ENCODE data around the gene TWSG1.
A peak's percentile ranks its signal among the peaks of the same experiment; 100 is the strongest.

Gene TWSG1

GRCh38 chr18:9323750-9324445 is 10.7 kb upstream of the TWSG1 start:
- no peaks in the 10 kb centered on the region for H3K4me1 Mint-ChIP-seq (ENCODE audit: low read depth)
- peaks cover 8% of the 10 kb centered on the region for H3K9me3 Mint-ChIP-seq
- peaks cover 17% of the 10 kb centered on the region for H3K27me3 Mint-ChIP-seq
- no peak overlapping the region for H3K27ac Mint-ChIP-seq
- no peak overlapping the region for H3K4me3 Mint-ChIP-seq
- peaks cover 7% of the 10 kb centered on the region for H3K36me3 Mint-ChIP-seq (ENCODE audit: low read depth)

- Mint-ChIP-seq H3K9me3 (peaks cover 4% of the 10 kb centered on the region), H3K4me3 (no peak overlapping the region), H3K27me3 (peaks cover 18% of the 10 kb centered on the region), H3K36me3 (ENCODE audit: low read depth) (peaks cover 4% of the 10 kb centered on the region), H3K27ac (no peak overlapping the region), H3K4me1 (ENCODE audit: low read depth) (no peaks in the 10 kb centered on the region)
Measured at GRCh38 chr18:9325716-9326115, 8.9 kb upstream of the TWSG1 start.

DNA sequence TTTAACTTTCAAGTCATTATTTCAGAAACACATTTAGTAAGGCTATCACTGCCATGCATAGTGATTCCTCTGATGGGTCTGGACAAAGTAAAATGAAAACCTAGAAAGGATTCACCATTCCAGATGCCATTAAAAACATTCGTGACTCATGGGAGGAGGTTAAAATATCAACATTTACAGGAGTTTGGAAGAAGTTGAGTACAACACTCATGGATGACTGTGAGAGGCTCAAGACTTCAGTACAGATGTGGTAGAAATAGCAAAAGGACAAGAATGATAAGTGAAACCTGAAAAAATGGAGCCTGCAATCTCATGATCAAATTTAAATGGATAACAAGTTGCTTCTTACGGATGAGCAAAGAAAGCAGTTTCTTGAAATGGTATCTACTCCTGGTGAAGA is 5.8 kb upstream of the TWSG1 start:
- peaks cover 3% of the 10 kb centered on the region for H3K9me3 Mint-ChIP-seq
- H3K4me1 Mint-ChIP-seq (ENCODE audit: low read depth) = peaks cover 1% of the 10 kb centered on the region
- H3K36me3 Mint-ChIP-seq (ENCODE audit: low read depth) = no peaks in the 10 kb centered on the region
- H3K27ac Mint-ChIP-seq = no peak overlapping the region
- peaks cover 12% of the 10 kb centered on the region for H3K27me3 Mint-ChIP-seq
- no peak overlapping the region for H3K4me3 Mint-ChIP-seq

DNA sequence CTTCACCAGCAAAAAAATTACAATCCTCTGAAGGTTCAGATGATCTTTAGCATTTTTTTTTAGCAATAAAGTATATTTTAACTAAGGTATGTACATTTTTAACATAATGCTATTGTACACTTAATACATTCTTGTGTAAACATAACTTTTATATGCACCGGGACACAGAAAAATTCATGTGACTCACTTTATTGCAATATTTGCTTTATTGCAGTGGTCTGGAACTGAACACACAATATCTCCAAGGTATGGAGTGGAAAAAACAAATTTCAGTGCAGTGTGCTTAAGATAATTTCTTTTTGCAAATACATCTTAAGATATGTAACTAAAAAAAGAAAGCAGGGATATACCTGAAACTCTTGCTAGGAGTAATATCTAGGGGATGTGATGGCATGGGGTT is 5.1 kb upstream of the TWSG1 start:
- Mint-ChIP-seq H3K27me3 (peaks cover 16% of the 10 kb centered on the region), H3K36me3 (ENCODE audit: low read depth) (no peaks in the 10 kb centered on the region), H3K4me3 (no peak overlapping the region), H3K9me3 (peaks cover 3% of the 10 kb centered on the region), H3K27ac (no peak overlapping the region), H3K4me1 (ENCODE audit: low read depth) (peaks cover 5% of the 10 kb centered on the region)

DNA sequence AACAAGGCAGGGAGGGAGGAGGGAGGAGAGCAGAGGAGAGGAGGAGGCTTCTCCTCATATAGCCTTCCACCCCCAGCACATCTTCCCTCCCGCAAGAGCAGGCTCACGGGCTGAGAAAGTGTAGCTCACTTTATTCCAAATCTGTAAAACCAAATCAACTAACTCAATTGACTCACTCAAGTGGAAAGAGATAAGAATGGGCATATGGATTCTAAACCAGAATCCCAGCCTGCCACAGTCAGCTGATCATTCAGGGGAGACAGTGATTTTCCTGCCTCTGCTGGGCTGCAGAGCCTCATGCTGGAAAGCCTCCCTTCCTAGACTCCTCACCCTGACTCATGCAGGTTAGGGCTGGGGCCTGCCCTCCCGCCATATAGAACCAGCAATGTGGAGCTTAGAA is 4.2 kb upstream of the TWSG1 start:
- Mint-ChIP-seq H3K36me3 (ENCODE audit: low read depth) (no peaks in the 10 kb centered on the region), H3K27ac (no peak overlapping the region), H3K27me3 (peaks cover 16% of the 10 kb centered on the region), H3K4me3 (no peak overlapping the region), H3K4me1 (ENCODE audit: low read depth) (peaks cover 8% of the 10 kb centered on the region), H3K9me3 (peaks cover 3% of the 10 kb centered on the region)

- peaks cover 15% of the 10 kb centered on the region for H3K27me3 Mint-ChIP-seq
- peak overlapping the region; percentile 55 for H3K27ac Mint-ChIP-seq
- H3K4me3 Mint-ChIP-seq = peak overlapping the region; percentile 86
- peaks cover 3% of the 10 kb centered on the region for H3K9me3 Mint-ChIP-seq
- peaks cover 29% of the 10 kb centered on the region for H3K4me1 Mint-ChIP-seq (ENCODE audit: low read depth)
- H3K36me3 Mint-ChIP-seq (ENCODE audit: low read depth) = peaks cover 9% of the 10 kb centered on the region
Measured at GRCh38 chr18:9333441-9334328, 888 bp upstream of the TWSG1 start.

DNA sequence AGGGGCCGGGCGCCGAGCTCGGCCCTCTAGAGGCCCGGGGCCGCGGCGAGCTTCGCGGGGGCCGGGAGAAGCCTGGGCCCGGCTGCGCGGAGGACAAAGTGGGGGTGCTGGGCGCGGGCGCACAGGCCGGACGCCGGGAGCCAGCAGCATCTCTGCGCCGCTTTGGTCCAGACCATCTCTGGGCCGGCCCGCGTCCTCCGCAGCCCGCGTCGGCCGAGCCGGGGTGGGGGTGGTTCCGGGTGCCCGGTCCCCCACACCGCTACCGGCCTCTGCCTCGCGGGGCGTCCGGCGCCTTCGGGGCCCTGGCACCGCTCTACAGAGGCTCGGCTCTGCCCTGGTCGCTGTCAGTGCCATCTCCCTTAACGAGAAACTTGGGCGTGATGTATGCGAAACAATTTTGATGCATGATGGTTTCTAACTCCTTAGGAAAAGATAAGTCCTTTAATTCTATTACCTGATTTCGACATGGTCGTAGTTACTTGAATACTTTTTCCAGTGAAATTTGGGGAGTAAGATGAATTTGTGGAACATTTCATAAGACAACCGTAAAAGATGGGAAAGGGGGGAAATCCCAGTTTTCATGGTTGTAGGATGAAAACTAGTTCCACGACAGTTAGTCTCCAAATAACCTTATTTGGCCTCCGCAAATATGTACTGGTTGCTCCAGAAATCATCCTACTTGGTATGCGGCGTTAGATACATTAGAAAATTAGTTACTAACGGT is 562 bp downstream of the TWSG1 start:
- peak overlapping the region; percentile 88 for H3K4me3 Mint-ChIP-seq

GRCh38 chr18:9335697-9336045 is 1.1 kb downstream of the TWSG1 start:
- H3K36me3 Mint-ChIP-seq (ENCODE audit: low read depth) = peaks cover 20% of the 10 kb centered on the region
- peaks cover 3% of the 10 kb centered on the region for H3K9me3 Mint-ChIP-seq
- H3K27me3 Mint-ChIP-seq = peaks cover 9% of the 10 kb centered on the region
- H3K27ac Mint-ChIP-seq = peak overlapping the region; percentile 21
- H3K4me1 Mint-ChIP-seq (ENCODE audit: low read depth) = peaks cover 31% of the 10 kb centered on the region
- H3K4me3 Mint-ChIP-seq = peak overlapping the region; percentile 88

More for the DNA sequence above, 562 bp downstream of the TWSG1 start:
- Mint-ChIP-seq H3K36me3 (ENCODE audit: low read depth) (peaks cover 15% of the 10 kb centered on the region), H3K4me1 (ENCODE audit: low read depth) (peaks cover 29% of the 10 kb centered on the region), H3K27me3 (peaks cover 9% of the 10 kb centered on the region), H3K27ac (peak overlapping the region; percentile 21), H3K9me3 (peaks cover 3% of the 10 kb centered on the region)

GRCh38 chr18:9336827-9337226 is 2.3 kb downstream of the TWSG1 start:
- Mint-ChIP-seq H3K27me3 (peaks cover 5% of the 10 kb centered on the region), H3K4me3 (no peak overlapping the region), H3K9me3 (no peaks in the 10 kb centered on the region), H3K4me1 (ENCODE audit: low read depth) (peaks cover 31% of the 10 kb centered on the region), H3K27ac (no peak overlapping the region), H3K36me3 (ENCODE audit: low read depth) (peaks cover 20% of the 10 kb centered on the region)

GRCh38 chr18:9337873-9338272 is 3.3 kb downstream of the TWSG1 start:
- Mint-ChIP-seq H3K27ac (no peak overlapping the region), H3K4me1 (ENCODE audit: low read depth) (peaks cover 31% of the 10 kb centered on the region), H3K36me3 (ENCODE audit: low read depth) (peaks cover 25% of the 10 kb centered on the region), H3K4me3 (no peak overlapping the region), H3K27me3 (peaks cover 5% of the 10 kb centered on the region), H3K9me3 (no peaks in the 10 kb centered on the region)

DNA sequence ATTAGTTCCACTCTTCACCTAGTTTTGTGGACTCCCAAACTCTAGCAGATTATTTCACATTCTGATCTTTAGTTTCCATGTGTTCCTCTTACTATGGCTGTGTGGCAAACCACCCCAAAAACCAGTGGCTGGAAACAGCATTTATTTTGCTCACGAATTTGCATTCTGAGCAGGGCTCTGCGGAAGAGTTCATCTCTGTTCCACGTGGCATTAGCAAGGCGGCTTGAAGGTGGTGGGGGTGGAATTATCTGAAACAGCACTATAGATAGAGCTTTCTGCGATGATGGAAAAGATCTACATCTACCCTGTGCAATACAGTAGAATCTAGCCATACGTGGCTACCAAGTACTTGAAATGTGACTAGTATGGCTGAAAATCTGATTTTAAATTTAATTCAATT is 5.9 kb downstream of the TWSG1 start:
- Mint-ChIP-seq H3K4me3 (no peak overlapping the region), H3K4me1 (ENCODE audit: low read depth) (peaks cover 22% of the 10 kb centered on the region), H3K36me3 (ENCODE audit: low read depth) (peaks cover 37% of the 10 kb centered on the region)

GRCh38 chr18:9343577-9343976 is 9.0 kb downstream of the TWSG1 start:
- H3K4me3 Mint-ChIP-seq = no peak overlapping the region
- no peaks in the 10 kb centered on the region for H3K27me3 Mint-ChIP-seq
- H3K36me3 Mint-ChIP-seq (ENCODE audit: low read depth) = peaks cover 28% of the 10 kb centered on the region
- H3K4me1 Mint-ChIP-seq (ENCODE audit: low read depth) = peaks cover 14% of the 10 kb centered on the region
- H3K27ac Mint-ChIP-seq = no peak overlapping the region
- peaks cover 4% of the 10 kb centered on the region for H3K9me3 Mint-ChIP-seq

More for the DNA sequence above, 5.9 kb downstream of the TWSG1 start:
- Mint-ChIP-seq H3K9me3 (peaks cover 4% of the 10 kb centered on the region), H3K27ac (no peak overlapping the region), H3K27me3 (no peaks in the 10 kb centered on the region)

GRCh38 chr18:9346775-9347174 is 12.2 kb downstream of the TWSG1 start:
- Mint-ChIP-seq H3K4me1 (ENCODE audit: low read depth) (peaks cover 17% of the 10 kb centered on the region), H3K27me3 (no peaks in the 10 kb centered on the region), H3K36me3 (ENCODE audit: low read depth) (peaks cover 17% of the 10 kb centered on the region), H3K27ac (no peak overlapping the region), H3K4me3 (no peak overlapping the region), H3K9me3 (peaks cover 4% of the 10 kb centered on the region)

DNA sequence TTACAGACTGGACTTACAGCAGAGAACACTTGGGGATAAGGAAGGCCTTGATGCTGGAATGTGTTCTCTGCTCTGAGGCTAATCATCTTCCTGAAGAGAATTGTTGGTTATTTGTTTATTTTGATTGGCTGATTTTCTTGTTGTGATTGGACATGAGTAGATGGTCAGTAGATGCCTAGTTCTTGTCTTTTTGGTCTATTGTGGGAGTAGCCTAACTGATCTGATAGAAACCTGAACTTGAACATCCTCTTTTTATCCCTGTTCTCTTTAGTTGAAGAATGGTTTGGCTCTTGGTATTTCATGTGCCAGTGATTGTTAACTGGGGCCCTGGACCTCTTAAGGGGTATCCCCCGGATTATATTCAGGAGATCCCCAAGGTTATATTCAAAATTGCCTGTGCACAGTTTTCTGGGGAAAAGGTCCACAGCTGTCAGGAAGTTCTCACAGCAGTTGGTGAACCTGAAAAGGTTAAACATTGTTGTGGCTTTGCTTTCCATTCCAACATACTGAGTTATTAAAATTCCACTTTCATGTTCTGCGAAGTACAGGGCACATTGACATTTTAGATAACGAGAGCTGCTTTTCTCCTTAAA is 13.6 kb downstream of the TWSG1 start:
- Mint-ChIP-seq H3K9me3 (peaks cover 4% of the 10 kb centered on the region), H3K27me3 (no peaks in the 10 kb centered on the region), H3K27ac (peak overlapping the region; percentile 68), H3K4me1 (ENCODE audit: low read depth) (peaks cover 17% of the 10 kb centered on the region), H3K36me3 (ENCODE audit: low read depth) (peaks cover 15% of the 10 kb centered on the region), H3K4me3 (peak overlapping the region; percentile 7)
